Neural progenitor cell (in vitro differentiated cells): Measurements from ENCODE around the gene NR1H4. TPM values are rescaled to one million over a fixed set of nuclear protein-coding genes. Genes with fewer than 3 reads are reported as not detected.

ENCODE experiments used
- DNase-seq: peaks from one replicate; pipeline ENCODE4 v3.0.0-alpha.2; 2016; ENCODE audit warnings: low spot score
- H2AFZ ChIP-seq: fragments of 200-600 bp; sonication (generic); replicated peaks from 2 replicates; pipeline ENCODE4 v1.6.1; 2016; ENCODE audit warnings: antibody characterized with exemption
- H3F3A ChIP-seq: fragments of 200-600 bp; sonication (generic); 2 replicates; pipeline ENCODE4 v1.6.1; 2016; ENCODE audit warnings: antibody characterized with exemption, low read depth
- H3K27ac ChIP-seq: fragments of 200-600 bp; sonication (generic); 2 replicates; pipeline ENCODE4 v1.5.1; 2016; ENCODE audit warnings: mild to moderate bottlenecking
- H3K27me3 ChIP-seq: fragments of 200-600 bp; sonication (generic); 2 replicates; pipeline ENCODE4 v1.6.1; 2016; ENCODE audit warnings: mild to moderate bottlenecking, moderate library complexity
- H3K36me3 ChIP-seq: fragments of 200-600 bp; sonication (generic); 2 replicates; pipeline ENCODE4 v1.5.1; 2016
- H3K4me1 ChIP-seq: fragments of 200-600 bp; sonication (generic); 2 replicates; pipeline ENCODE4 v1.6.1; 2016; ENCODE audit warnings: mixed run types
- H3K4me2 ChIP-seq: fragments of 200-600 bp; sonication (generic); 2 replicates; pipeline ENCODE4 v1.6.1; 2016
- H3K4me3 ChIP-seq: fragments of 200-600 bp; sonication (generic); 2 replicates; pipeline ENCODE4 v1.5.1; 2016
- H3K79me2 ChIP-seq: fragments of 200-600 bp; sonication (generic); 2 replicates; pipeline ENCODE4 v1.6.1; 2016; ENCODE audit warnings: low read depth
- H3K9ac ChIP-seq: fragments of 200-600 bp; sonication (generic); 2 replicates; pipeline ENCODE4 v1.6.1; 2016
- H3K9me3 ChIP-seq: fragments of 200-600 bp; sonication (generic); 2 replicates; pipeline ENCODE4 v1.5.1; 2016; ENCODE audit warnings: low read depth
- H4K20me1 ChIP-seq: fragments of 200-600 bp; sonication (generic); 2 replicates; pipeline ENCODE4 v1.6.1; 2016; ENCODE audit warnings: low read depth
- H3K27ac Mint-ChIP-seq: 3 replicates; pipeline ENCODE4 v1.8.0; 2021; ENCODE audit warnings: mixed read lengths
- H3K27me3 Mint-ChIP-seq: 2 replicates; pipeline ENCODE4 v1.8.0; 2022; ENCODE audit warnings: low read depth, mild to moderate bottlenecking, inconsistent platforms, moderate library complexity, mixed read lengths; ENCODE audit not compliant: insufficient read depth
- H3K36me3 Mint-ChIP-seq: 3 replicates; pipeline ENCODE4 v1.8.0; 2021; ENCODE audit warnings: mixed read lengths
- H3K4me1 Mint-ChIP-seq: 3 replicates; pipeline ENCODE4 v1.8.0; 2021; ENCODE audit warnings: mixed read lengths
- H3K4me3 Mint-ChIP-seq: 3 replicates; pipeline ENCODE4 v1.8.0; 2021; ENCODE audit warnings: mild to moderate bottlenecking, moderate library complexity, mixed read lengths
- H3K9me3 Mint-ChIP-seq: 3 replicates; pipeline ENCODE4 v1.8.0; 2020; ENCODE audit warnings: mixed read lengths
- EZH2 ChIP-seq: fragments of 200-600 bp; sonication (generic); IDR thresholded peaks from 2 replicates; pipeline ENCODE4 v1.6.1; 2017; ENCODE audit warnings: antibody characterized with exemption, mild to moderate bottlenecking, moderate library complexity
- EZH2phosphoT487 ChIP-seq: fragments of 200-600 bp; sonication (generic); IDR thresholded peaks from 2 replicates; pipeline ENCODE4 v1.6.1; 2017; ENCODE audit warnings: antibody characterized with exemption
- total RNA-seq: library from RNA; depleted of rRNA; stranded (reverse); fragments of >200 nt; gene quantifications from 2 replicates; pipeline ENCODE4 v1.2.3, GENCODE V29; 2015; ENCODE audit warnings: low replicate concordance
- TF ChIP-seq, protein P1 (sequence below): fragments of 200-600 bp; sonication (generic); IDR thresholded peaks from 2 replicates; pipeline ENCODE4 v1.5.1; 2017; ENCODE audit warnings: antibody characterized with exemption, mild to moderate bottlenecking

The NR1H4 gene
- total RNA-seq, 1 donor from 2014 or later, result not detected

DNA sequence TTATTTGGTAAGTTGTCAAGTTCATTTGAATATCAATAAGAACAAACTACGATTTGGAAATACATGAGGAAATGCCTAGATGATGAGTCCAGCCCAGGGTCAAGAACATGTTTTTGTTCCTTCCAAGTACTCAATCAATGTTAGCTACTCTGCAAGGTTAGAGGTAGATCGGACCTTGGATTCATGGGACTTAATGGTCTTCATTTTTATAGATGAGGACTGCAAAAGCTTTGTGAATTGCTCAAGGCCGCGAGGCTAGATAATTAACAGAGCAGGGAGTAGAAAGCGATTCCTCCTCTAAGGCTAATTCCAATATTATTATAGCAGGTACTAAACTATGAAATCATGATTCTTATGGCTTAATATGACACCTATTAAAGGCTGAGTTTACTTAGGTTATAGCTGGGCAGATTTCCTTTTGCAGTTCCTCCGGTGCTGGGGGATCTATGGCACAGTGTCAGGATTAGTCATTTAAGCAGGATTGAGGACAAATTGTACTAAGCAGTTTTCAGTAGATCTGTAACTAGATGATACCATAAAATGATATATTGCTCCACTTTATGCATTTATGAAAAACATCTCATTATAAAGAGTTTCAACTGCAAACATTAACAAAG lies 19.8 kb downstream of the NR1H4 start:
- Mint-ChIP-seq H3K27me3 (no peaks in the 10 kb centered on the region), H3K36me3 (no peaks in the 10 kb centered on the region), H3K4me1 (peaks cover 3% of the 10 kb centered on the region), H3K9me3 (no peaks in the 10 kb centered on the region), H3K4me3 (no peak overlapping the region), H3K27ac (no peak overlapping the region)
- no peaks in the 10 kb centered on the region for H3K79me2 ChIP-seq
- no peak overlapping the region for H3K4me3 ChIP-seq
- TF ChIP-seq EZH2 (no peak), EZH2phosphoT487 (no peak)
- TF ChIP-seq, protein P1, sequence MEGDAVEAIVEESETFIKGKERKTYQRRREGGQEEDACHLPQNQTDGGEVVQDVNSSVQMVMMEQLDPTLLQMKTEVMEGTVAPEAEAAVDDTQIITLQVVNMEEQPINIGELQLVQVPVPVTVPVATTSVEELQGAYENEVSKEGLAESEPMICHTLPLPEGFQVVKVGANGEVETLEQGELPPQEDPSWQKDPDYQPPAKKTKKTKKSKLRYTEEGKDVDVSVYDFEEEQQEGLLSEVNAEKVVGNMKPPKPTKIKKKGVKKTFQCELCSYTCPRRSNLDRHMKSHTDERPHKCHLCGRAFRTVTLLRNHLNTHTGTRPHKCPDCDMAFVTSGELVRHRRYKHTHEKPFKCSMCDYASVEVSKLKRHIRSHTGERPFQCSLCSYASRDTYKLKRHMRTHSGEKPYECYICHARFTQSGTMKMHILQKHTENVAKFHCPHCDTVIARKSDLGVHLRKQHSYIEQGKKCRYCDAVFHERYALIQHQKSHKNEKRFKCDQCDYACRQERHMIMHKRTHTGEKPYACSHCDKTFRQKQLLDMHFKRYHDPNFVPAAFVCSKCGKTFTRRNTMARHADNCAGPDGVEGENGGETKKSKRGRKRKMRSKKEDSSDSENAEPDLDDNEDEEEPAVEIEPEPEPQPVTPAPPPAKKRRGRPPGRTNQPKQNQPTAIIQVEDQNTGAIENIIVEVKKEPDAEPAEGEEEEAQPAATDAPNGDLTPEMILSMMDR, result no peak
- DNase-seq, result no peak
- H2AFZ ChIP-seq, result no peak overlapping the region
- H3K4me2 ChIP-seq, result no peak overlapping the region
- H3F3A ChIP-seq, result no peaks in the 10 kb centered on the region
- H3K27ac ChIP-seq, result no peak overlapping the region
- no peaks in the 10 kb centered on the region for H3K36me3 ChIP-seq
- no peak overlapping the region for H3K9ac ChIP-seq
- H3K4me1 ChIP-seq, result no peaks in the 10 kb centered on the region
- H3K9me3 ChIP-seq, result no peaks in the 10 kb centered on the region
- H3K27me3 ChIP-seq, result no peaks in the 10 kb centered on the region
- H4K20me1 ChIP-seq, result no peaks in the 10 kb centered on the region

DNA sequence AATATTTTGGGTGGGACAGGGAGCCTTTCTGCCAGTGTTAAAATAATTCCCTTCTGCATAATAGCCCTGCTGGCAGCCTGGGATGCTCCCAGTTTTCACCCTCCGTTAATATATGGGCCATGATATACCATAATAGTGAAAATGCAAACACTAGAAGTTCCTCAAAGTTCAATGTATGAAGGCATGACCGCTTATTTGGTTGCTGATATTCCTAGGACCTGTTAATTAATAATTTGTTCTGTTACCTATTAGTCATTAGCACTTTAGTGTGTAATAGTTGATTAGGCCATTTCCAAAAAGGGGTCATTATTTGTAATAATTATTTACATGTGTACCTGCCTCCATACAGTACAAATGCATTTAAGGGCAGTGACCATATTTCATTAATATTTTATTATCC lies 20.4 kb downstream of the NR1H4 start:
- Histone ChIP-seq H3K9me3 (no peaks in the 10 kb centered on the region), H3K9ac (no peak overlapping the region), H3K79me2 (no peaks in the 10 kb centered on the region), H3K27me3 (no peaks in the 10 kb centered on the region), H3K36me3 (no peaks in the 10 kb centered on the region), H2AFZ (no peak overlapping the region), H3F3A (no peaks in the 10 kb centered on the region), H3K4me2 (no peak overlapping the region), H3K4me3 (no peak overlapping the region), H3K27ac (no peak overlapping the region), H3K4me1 (no peaks in the 10 kb centered on the region), H4K20me1 (no peaks in the 10 kb centered on the region)
- Mint-ChIP-seq H3K4me3 (no peak overlapping the region), H3K4me1 (peaks cover 3% of the 10 kb centered on the region), H3K27me3 (no peaks in the 10 kb centered on the region), H3K9me3 (no peaks in the 10 kb centered on the region), H3K27ac (no peak overlapping the region), H3K36me3 (no peaks in the 10 kb centered on the region)
- no peak for TF ChIP-seq EZH2
- TF ChIP-seq, protein P1, result no peak
- no peak for TF ChIP-seq EZH2phosphoT487
- DNase-seq, result no peak

DNA sequence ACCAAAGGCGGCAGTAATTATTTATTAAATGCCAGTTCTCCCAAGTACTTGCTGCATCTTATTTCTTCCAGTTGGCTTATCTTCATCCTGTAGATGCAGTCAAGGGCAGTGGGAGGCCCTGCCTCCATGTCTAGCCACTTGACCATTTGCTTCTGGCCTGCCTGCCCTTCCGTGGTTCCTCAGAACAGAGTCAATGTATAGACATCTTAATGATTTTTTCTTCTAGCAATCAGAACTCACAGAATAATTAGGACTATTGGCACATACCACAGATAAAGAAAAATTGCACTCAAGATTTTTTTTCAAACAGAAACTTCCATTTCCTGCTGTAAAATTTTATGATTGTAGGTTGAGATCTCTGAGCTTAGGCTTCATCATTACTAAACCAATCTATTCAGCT lies 20.9 kb downstream of the NR1H4 start:
- Mint-ChIP-seq H3K36me3 (no peaks in the 10 kb centered on the region), H3K9me3 (no peaks in the 10 kb centered on the region), H3K27ac (no peak overlapping the region), H3K27me3 (no peaks in the 10 kb centered on the region), H3K4me3 (no peak overlapping the region), H3K4me1 (peaks cover 3% of the 10 kb centered on the region)
- DNase-seq, result no peak
- H3F3A ChIP-seq, result no peaks in the 10 kb centered on the region
- H3K79me2 ChIP-seq, result no peaks in the 10 kb centered on the region
- H3K36me3 ChIP-seq, result no peaks in the 10 kb centered on the region
- no peak overlapping the region for H3K4me2 ChIP-seq
- H3K27me3 ChIP-seq, result no peaks in the 10 kb centered on the region
- H3K4me1 ChIP-seq, result no peaks in the 10 kb centered on the region
- H2AFZ ChIP-seq, result no peak overlapping the region
- TF ChIP-seq EZH2phosphoT487 (no peak), EZH2 (no peak)
- TF ChIP-seq, protein P1, result no peak
- no peaks in the 10 kb centered on the region for H4K20me1 ChIP-seq
- H3K4me3 ChIP-seq, result no peak overlapping the region
- no peaks in the 10 kb centered on the region for H3K9me3 ChIP-seq
- H3K9ac ChIP-seq, result no peak overlapping the region
- H3K27ac ChIP-seq, result no peak overlapping the region
